Measurements from ENCODE around the gene INPP5A.
"Not testable (repeated sequence)": the region's sequence is repeated elsewhere in the genome, so short reads cannot be mapped to it uniquely, and the experiment has no call there.

Gene INPP5A

DNA sequence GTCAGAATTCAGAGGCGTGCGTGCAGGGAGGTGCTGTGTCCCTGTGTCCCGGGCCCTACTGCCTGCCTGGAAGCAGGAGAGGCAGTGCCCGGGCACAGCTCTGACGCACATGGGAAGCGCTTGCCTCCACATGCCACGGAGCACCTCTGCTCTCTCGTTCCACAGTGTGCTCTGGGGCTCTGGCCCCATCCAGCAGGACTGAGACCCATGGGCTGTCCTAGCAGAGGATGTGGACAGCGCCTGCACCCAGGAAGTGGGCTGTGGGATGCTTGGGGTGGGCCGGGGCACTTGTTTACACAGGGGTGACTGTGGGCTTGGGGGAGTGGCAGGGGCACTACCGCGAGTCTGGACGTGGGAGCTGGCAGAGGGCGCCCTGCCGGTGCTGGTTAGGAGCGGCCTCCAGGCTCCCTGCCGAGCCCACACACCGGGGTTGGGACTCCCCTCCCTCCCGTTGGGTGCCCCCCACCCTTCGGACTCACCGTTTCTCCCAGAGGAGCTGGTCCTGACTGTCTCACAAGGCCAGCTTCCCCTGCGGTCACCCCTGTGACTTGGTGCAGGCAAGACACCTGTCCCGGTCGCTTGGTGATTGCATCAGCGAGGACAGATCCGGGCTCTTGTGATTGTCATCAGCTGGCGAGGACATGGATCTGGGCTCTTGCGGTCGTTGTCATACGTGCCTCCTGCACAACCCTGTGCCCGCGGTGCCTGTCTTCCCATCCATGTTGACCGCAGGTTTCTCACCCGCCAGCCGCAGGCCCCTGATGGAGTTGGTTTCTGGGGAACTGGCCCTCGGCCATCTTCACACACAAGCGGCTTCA, 165.2 kb downstream of the INPP5A start:
- no peak for TF ChIP-seq CTCF (IDR thresholded peaks at IDR 0.05; ENCODE audit: control extremely low read depth, extremely low read depth, low read depth, missing control alignments)
- no peak for DNase-seq (ENCODE audit: extremely low spot score)
- CTCF ChIA-PET: interaction anchor here (1.3 kb wide), 1 partner anchor 10 kb away, joined by 5 read pairs; no protein-coding TSS in a partner anchor
- POLR2A ChIA-PET: no interaction called here

- CTCF ChIA-PET: interaction anchor here (1.3 kb wide), 1 partner anchor 10 kb away, joined by 5 read pairs; no protein-coding TSS in a partner anchor
These were observed 165.9 kb downstream of the INPP5A start for GRCh38 chr10:132703419-132704007.

GRCh38 chr10:132704008-132704814, 166.6 kb downstream of the INPP5A start:
- no peak for DNase-seq (ENCODE audit: extremely low spot score)
- ChIA-PET POLR2A (no interaction called here), CTCF (interaction anchor here (1.3 kb wide), 1 partner anchor 11 kb away, joined by 5 read pairs; no protein-coding TSS in a partner anchor)
- no peak for TF ChIP-seq CTCF (IDR thresholded peaks at IDR 0.05; ENCODE audit: control extremely low read depth, extremely low read depth, low read depth, missing control alignments)

More at GRCh38 chr10:132703419-132704007, 165.9 kb downstream of the INPP5A start:
- POLR2A ChIA-PET: no interaction called here
- DNase-seq (ENCODE audit: extremely low spot score): no peak
- TF ChIP-seq CTCF (IDR thresholded peaks at IDR 0.05; ENCODE audit: control extremely low read depth, extremely low read depth, low read depth, missing control alignments): no peak

GRCh38 chr10:132704815-132705064, 167.2 kb downstream of the INPP5A start:
- CTCF ChIA-PET; DNase-seq (ENCODE audit: extremely low spot score); POLR2A ChIA-PET: not testable (repeated sequence)

GRCh38 chr10:132705173-132705572, 167.6 kb downstream of the INPP5A start:
- DNase-seq (ENCODE audit: extremely low spot score): no peak
- TF ChIP-seq CTCF (IDR thresholded peaks at IDR 0.05; ENCODE audit: control extremely low read depth, extremely low read depth, low read depth, missing control alignments): no peak
- CTCF ChIA-PET: no interaction called here
- POLR2A ChIA-PET: no interaction called here

- no peak for TF ChIP-seq CTCF (IDR thresholded peaks at IDR 0.05; ENCODE audit: control extremely low read depth, extremely low read depth, low read depth, missing control alignments)
- POLR2A ChIA-PET: no interaction called here
- CTCF ChIA-PET: no interaction called here
- no peak for DNase-seq (ENCODE audit: extremely low spot score)
These were observed 168.4 kb downstream of the INPP5A start for GRCh38 chr10:132705943-132706342.

DNA sequence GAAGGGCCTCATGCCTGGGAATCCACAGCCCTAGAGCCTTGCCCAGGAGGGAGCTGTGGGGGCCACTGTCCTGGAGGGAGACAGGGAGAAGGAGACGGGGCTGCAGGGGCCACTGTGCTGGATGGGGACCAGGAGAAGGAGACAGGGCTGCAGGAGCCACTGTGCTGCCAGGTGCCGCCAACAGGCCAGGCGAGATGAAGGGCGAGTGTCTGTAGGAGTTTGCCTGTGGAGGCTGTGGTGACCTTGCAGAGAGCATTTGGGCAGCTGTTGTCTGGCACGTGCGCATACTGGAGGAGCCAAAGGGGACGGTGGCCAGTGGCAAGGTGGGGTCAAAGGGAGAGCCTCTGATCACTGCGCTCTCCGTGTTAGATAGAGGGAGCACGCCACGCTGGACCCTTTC, 169.1 kb downstream of the INPP5A start:
- TF ChIP-seq CTCF (IDR thresholded peaks at IDR 0.05; ENCODE audit: control extremely low read depth, extremely low read depth, low read depth, missing control alignments): no peak
- ChIA-PET POLR2A (no interaction called here), CTCF (no interaction called here)
- DNase-seq (ENCODE audit: extremely low spot score): no peak

Data from GM10248 (cell line).